GM12875 (cell line): ENCODE results near the gene CASP7.
A peak's percentile ranks its signal among the peaks of the same experiment; 100 is the strongest.

Experiments used
- H3K4me3 ChIP-seq: one replicate; pipeline ENCODE4 v1.5.1; 2011; ENCODE audit warnings: low read depth, low read length, control low read depth
- CTCF ChIP-seq: IDR thresholded peaks from 2 replicates; pipeline ENCODE4 v1.5.1; 2011; ENCODE audit warnings: low read depth, mild to moderate bottlenecking, control low read depth, inconsistent platforms, low read length, moderate library complexity, borderline replicate concordance; ENCODE audit not compliant: insufficient read depth

The CASP7 gene

GRCh38 chr10:113665806-113666354 is 13.8 kb upstream of the CASP7 start:
- H3K4me3 ChIP-seq: no peak overlapping the region
- TF ChIP-seq CTCF: no peak

DNA sequence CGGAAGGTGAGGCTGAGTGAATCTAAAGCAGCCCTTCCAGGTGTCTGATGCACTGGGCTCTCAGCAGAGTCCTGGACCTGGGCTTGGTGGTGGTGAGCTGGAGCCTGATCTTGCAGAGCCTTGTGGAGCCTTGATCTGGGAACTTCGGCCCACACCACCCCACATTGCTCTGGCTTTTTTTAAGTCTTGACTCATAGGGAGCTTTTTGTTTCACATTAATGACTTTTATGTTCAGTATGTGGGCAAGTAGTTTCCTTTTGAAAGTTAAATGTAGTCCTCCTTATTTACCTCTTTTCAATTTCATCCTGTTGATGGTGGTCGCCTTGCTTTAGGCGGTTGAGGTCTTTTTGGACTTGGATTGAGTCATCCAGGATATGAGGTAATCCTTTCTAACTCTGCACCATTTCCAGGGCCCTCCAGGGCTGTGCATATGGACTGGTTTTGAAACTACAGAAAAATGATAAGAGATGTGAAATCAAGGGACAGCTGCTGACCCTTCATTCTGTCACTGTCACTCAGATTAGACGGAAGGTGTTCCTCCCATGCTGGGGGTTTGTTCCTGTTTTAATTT is 12.9 kb upstream of the CASP7 start:
- no peak overlapping the region for H3K4me3 ChIP-seq
- no peak for TF ChIP-seq CTCF

- no peak for TF ChIP-seq CTCF
- peak overlapping the region; percentile 98 for H3K4me3 ChIP-seq
Measured at GRCh38 chr10:113680190-113681111, 739 bp downstream of the CASP7 start.

DNA sequence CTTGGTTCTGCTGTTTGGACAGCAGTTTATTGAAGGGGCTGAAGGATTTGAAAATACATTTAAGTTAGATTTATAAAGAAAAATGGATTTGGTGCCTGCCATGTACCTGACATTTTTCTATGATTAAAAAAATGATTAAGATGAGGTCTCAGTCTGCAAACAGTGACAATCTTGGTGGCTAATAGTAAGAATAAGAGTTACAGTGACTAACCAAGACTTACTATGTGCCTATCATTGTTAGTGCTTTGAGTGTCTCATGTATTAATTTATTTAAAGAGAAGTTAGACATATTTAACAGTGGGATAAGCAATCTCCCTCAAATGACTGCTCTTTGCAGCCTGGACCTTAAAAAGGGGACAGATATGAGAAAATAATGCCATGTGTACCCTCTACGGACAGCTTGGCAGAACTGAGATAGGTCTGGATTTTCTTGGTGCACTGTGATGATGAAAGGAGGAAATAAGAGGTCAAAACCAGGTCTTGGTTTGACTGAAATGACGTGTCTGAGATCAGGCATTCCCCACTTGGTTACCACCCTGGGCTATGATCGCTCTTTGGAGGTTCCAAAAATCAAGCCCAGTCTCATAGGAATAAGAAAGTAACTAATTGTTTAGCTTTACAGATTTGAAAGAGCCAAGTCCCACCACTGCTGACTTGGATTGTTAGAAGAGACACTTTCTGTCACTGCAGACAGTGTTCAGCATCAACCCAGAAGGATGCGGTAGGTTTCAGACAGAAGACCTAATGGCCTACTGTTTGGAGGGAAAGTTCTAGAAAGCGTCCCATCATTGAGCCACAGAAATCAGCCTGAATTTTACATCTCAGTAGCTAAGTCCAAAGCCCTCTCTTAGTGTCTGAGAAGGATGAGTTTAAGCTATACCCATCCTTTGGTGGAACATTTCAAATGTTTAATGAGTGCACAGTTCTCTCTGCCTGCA is 2.1 kb downstream of the CASP7 start:
- TF ChIP-seq CTCF: no peak
- H3K4me3 ChIP-seq: no peak overlapping the region

GRCh38 chr10:113683300-113683699 is 3.6 kb downstream of the CASP7 start:
- TF ChIP-seq CTCF: no peak
- no peak overlapping the region for H3K4me3 ChIP-seq

DNA sequence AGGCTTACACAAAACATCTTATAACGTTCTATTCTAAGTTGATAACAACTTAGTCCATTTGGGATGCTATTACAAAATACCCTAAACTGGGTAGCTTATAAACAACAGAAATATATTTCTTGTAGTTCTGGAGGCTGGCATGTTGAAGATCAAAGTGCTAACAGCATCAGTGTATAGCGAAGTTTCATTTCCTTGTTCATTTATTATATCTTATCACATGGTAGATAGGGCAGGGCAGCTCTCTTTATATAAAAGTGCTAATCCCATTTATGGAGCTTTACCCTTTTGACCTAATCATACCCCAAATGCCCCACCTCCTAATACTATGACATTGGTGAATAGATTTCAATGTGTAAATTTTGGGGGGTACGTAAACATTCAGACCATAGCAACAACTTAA is 6.3 kb downstream of the CASP7 start:
- no peak for TF ChIP-seq CTCF
- H3K4me3 ChIP-seq: no peak overlapping the region
